H1 (cell line): ENCODE measurements around the gene RNF144A. TPM values are rescaled to one million over a fixed set of nuclear protein-coding genes. Genes with fewer than 3 reads are reported as not detected.
A peak's percentile ranks its signal among the peaks of the same experiment; 100 is the strongest.

Experiments used
- CTCF ChIA-PET: fragments of 300-600 bp; sonication (Branson Sonifier 250); formaldehyde crosslinking; loops from one replicate; lab custom pipeline; 2021; ENCODE audit not compliant: partially characterized antibody; lab: Charles Lee
- POLR2A ChIA-PET: fragments of 300-600 bp; sonication (Branson Sonifier 250); formaldehyde crosslinking; loops from one replicate; lab custom pipeline; 2021; ENCODE audit warnings: inconsistent platforms; ENCODE audit not compliant: partially characterized antibody; lab: Charles Lee
- DNase-seq, 2 experiments: peaks; one replicate each; pipeline versions ENCODE4 v3.0.0 to v3.0.0-alpha.2; 2010 to 2022; ENCODE audit warnings: low spot score in 2 of 2, low read depth in 1 of 2, mixed read lengths in 1 of 2
- FAIRE-seq: peaks from 2 replicates; lab custom pipeline; 2011; peaks lifted over from hg19 to GRCh38; lab: Jason Lieb, UNC
- H2AFZ ChIP-seq: 2 replicates; pipeline ENCODE4 v1.8.1; 2012; ENCODE audit warnings: low read length, inconsistent platforms
- H2AK5ac ChIP-seq: 2 replicates; pipeline ENCODE4 v1.6.1; 2013; ENCODE audit warnings: low read depth, low read length
- H2BK120ac ChIP-seq: replicated peaks from 2 replicates; pipeline ENCODE3; 2013; ENCODE audit warnings: low read depth, low read length, inconsistent platforms
- H2BK12ac ChIP-seq: 2 replicates; pipeline ENCODE4 v1.6.1; 2013; ENCODE audit warnings: low read depth, low read length
- H2BK15ac ChIP-seq: 2 replicates; pipeline ENCODE4 v1.6.1; 2013; ENCODE audit warnings: low read length
- H2BK20ac ChIP-seq: 2 replicates; pipeline ENCODE4 v1.6.1; 2013; ENCODE audit warnings: low read length
- H2BK5ac ChIP-seq: 2 replicates; pipeline ENCODE4 v1.6.1; 2013; ENCODE audit warnings: low read depth, low read length
- H3K14ac ChIP-seq: 2 replicates; pipeline ENCODE4 v1.6.1; 2013; ENCODE audit warnings: inconsistent platforms; ENCODE audit not compliant: insufficient read length
- H3K18ac ChIP-seq: 2 replicates; pipeline ENCODE4 v1.6.1; 2013; ENCODE audit warnings: low read length; ENCODE audit errors: extremely low read depth
- H3K23ac ChIP-seq: 2 replicates; pipeline ENCODE4 v1.6.1; 2013; ENCODE audit warnings: inconsistent platforms; ENCODE audit not compliant: insufficient read length
- H3K23me2 ChIP-seq: 2 replicates; pipeline ENCODE4 v1.6.1; 2013; ENCODE audit warnings: low read depth, low read length
- H3K27ac ChIP-seq: 2 replicates; pipeline ENCODE4 v1.6.1; 2011; ENCODE audit warnings: low read depth, low read length, inconsistent platforms
- H3K27me3 ChIP-seq, 4 experiments: replicated peaks in 1 of 4; 1 replicate in 1 of 4; 2 replicates in 3 of 4; pipeline versions ENCODE4 v1.6.1 to v1.8.1; 2011 to 2013; ENCODE audit warnings: low read length in 3 of 4, mild to moderate bottlenecking in 3 of 4, inconsistent platforms in 2 of 4, mixed read lengths in 2 of 4, moderate library complexity in 1 of 4; ENCODE audit not compliant: control insufficient read depth in 3 of 4, insufficient read depth in 3 of 4; ENCODE audit errors: extremely low read depth in 1 of 4
- H3K36me3 ChIP-seq, 4 experiments: 2 replicates each; pipeline versions ENCODE4 v1.6.1 to v1.8.1; 2011 to 2013; ENCODE audit warnings: mild to moderate bottlenecking in 4 of 4, low read length in 3 of 4, moderate library complexity in 2 of 4, control low read depth in 1 of 4, inconsistent platforms in 1 of 4; ENCODE audit not compliant: insufficient read depth in 4 of 4, control insufficient read depth in 2 of 4
- H3K4ac ChIP-seq: replicated peaks from 2 replicates; pipeline ENCODE3; 2013; ENCODE audit warnings: low read length, low read depth, mixed read lengths, inconsistent platforms; ENCODE audit not compliant: insufficient read length
- H3K4me1 ChIP-seq, 4 experiments: replicated peaks in 1 of 4; 1 replicate in 1 of 4; 2 replicates in 3 of 4; pipeline versions ENCODE4 v1.6.1 to v1.8.1; 2011 to 2013; ENCODE audit warnings: low read length in 3 of 4, inconsistent platforms in 2 of 4, mixed read lengths in 1 of 4; ENCODE audit not compliant: insufficient read depth in 4 of 4, control insufficient read depth in 3 of 4
- H3K4me2 ChIP-seq, 2 experiments: 2 replicates each; pipeline versions ENCODE4 v1.6.1 to v1.8.1; 2011 to 2013; ENCODE audit warnings: low read depth in 2 of 2, low read length in 2 of 2, control low read depth in 1 of 2, inconsistent platforms in 1 of 2, mild to moderate bottlenecking in 1 of 2; ENCODE audit not compliant: insufficient read depth in 1 of 2
- H3K4me3 ChIP-seq, 4 experiments: fragments of 200-600, 300-600 bp in 1 of 4; sonication (generic), shearing (Covaris generic), sonication (Bioruptor Twin) in 1 of 4; 2 replicates each; pipeline versions ENCODE4 v1.5.1 to v1.8.1; 2011 to 2016; ENCODE audit warnings: low read length in 4 of 4, low read depth in 3 of 4, control low read depth in 2 of 4, inconsistent platforms in 2 of 4, mild to moderate bottlenecking in 2 of 4, mixed read lengths in 1 of 4, moderate library complexity in 1 of 4; ENCODE audit not compliant: insufficient read depth in 2 of 4; ENCODE audit errors: extremely low read depth in 1 of 4
- H3K56ac ChIP-seq: replicated peaks from 2 replicates; pipeline ENCODE3; 2013; ENCODE audit warnings: low read depth, mild to moderate bottlenecking, mixed read lengths, low read length, inconsistent platforms; ENCODE audit not compliant: insufficient read length
- H3K79me1 ChIP-seq: 2 replicates; pipeline ENCODE4 v1.6.1; 2013; ENCODE audit warnings: low read depth, low read length, control low read depth
- H3K79me2 ChIP-seq, 2 experiments: 2 replicates each; pipeline versions ENCODE4 v1.6.1 to v1.8.1; 2012 to 2013; ENCODE audit warnings: low read length in 2 of 2, mild to moderate bottlenecking in 2 of 2, inconsistent platforms in 1 of 2; ENCODE audit not compliant: insufficient read depth in 2 of 2, control insufficient read depth in 1 of 2
- H3K9ac ChIP-seq, 4 experiments: replicated peaks in 1 of 4; 1 replicate in 1 of 4; 2 replicates in 3 of 4; pipeline versions ENCODE4 v1.6.1 to v1.8.1; 2011 to 2013; ENCODE audit warnings: low read depth in 3 of 4, low read length in 3 of 4, control low read depth in 2 of 4, mild to moderate bottlenecking in 2 of 4, moderate library complexity in 2 of 4, inconsistent platforms in 1 of 4; ENCODE audit errors: extremely low read depth in 1 of 4
- H3K9me3 ChIP-seq, 2 experiments: 2 replicates each; pipeline versions ENCODE4 v1.6.1 to v1.8.1; 2012 to 2013; ENCODE audit warnings: mild to moderate bottlenecking in 2 of 2, moderate library complexity in 2 of 2, control low read depth in 1 of 2, inconsistent platforms in 1 of 2, low read depth in 1 of 2, low read length in 1 of 2, mixed read lengths in 1 of 2; ENCODE audit not compliant: insufficient read depth in 2 of 2
- H4K20me1 ChIP-seq, 2 experiments: replicated peaks in 1 of 2; 2 replicates each; pipeline versions ENCODE3 to v1.8.1; 2011 to 2013; ENCODE audit warnings: inconsistent platforms in 2 of 2, low read length in 2 of 2, mild to moderate bottlenecking in 1 of 2; ENCODE audit not compliant: insufficient read depth in 2 of 2, control insufficient read depth in 1 of 2
- H4K5ac ChIP-seq: 2 replicates; pipeline ENCODE4 v1.6.1; 2013; ENCODE audit warnings: low read length, low read depth, mixed read lengths, inconsistent platforms; ENCODE audit not compliant: insufficient read length
- H4K8ac ChIP-seq: 2 replicates; pipeline ENCODE4 v1.8.0; 2013; ENCODE audit warnings: mild to moderate bottlenecking, moderate library complexity, low read length, inconsistent platforms; ENCODE audit not compliant: insufficient read depth; ENCODE audit errors: extremely low read depth
- H4K91ac ChIP-seq: replicated peaks from 2 replicates; pipeline ENCODE3; 2013; ENCODE audit warnings: low read length, mixed read lengths, inconsistent platforms; ENCODE audit not compliant: insufficient read length
- CEBPB ChIP-seq: IDR thresholded peaks from 2 replicates; pipeline ENCODE4 v1.6.1; 2012; ENCODE audit warnings: low read depth, low read length
- WGBS, 2 experiments: shearing (Covaris generic) in 1 of 2; methylation state at CpG; one replicate each; pipeline versions ENCODE4 v1.1.6 to v1.1.7; 2013 to 2015; ENCODE audit warnings: low lambda C conversion rate in 2 of 2, mixed read lengths in 2 of 2, inconsistent platforms in 1 of 2, low coverage in 1 of 2, missing lambda C conversion rate in 1 of 2; ENCODE audit not compliant: insufficient replicate concordance in 2 of 2, insufficient coverage in 1 of 2, insufficient read length in 1 of 2; ENCODE audit errors: extremely low coverage in 1 of 2, missing lambda C conversion rate in 1 of 2; 5-methylcytosine and 5-hydroxymethylcytosine counted together
- polyA plus RNA-seq, 7 experiments: library from polyadenylated mRNA; depleted of rRNA in 3 of 7; stranded (reverse) in 5 of 7; unstranded in 2 of 7; fragments of >200 nt in 5 of 7; fragments of 200-250 nt in 2 of 7; gene quantifications; 1 replicate in 5 of 7; 2 replicates in 1 of 7; 4 replicates in 1 of 7; pipeline versions ENCODE4 v1.2.1 to v1.2.3, GENCODE V29; 2011 to 2013; ENCODE audit warnings: missing spikeins in 2 of 7, mixed read lengths in 2 of 7
- total RNA-seq: library from RNA; stranded (reverse); fragmentation: NEBNext Ultra II Directional; extraction: Animal tissue kit (Norgen Biotek cat#: 25700); gene quantifications from 2 replicates; pipeline ENCODE4 v1.2.1, GENCODE V29; 2021
- TF ChIP-seq, protein P1 (sequence below): IDR thresholded peaks from 2 replicates; pipeline ENCODE4 v1.6.1; 2012; ENCODE audit warnings: inconsistent platforms

The RNF144A gene
- total and polyA plus RNA-seq, 2 of the 8 experiments (the other 6 are each of a cell fraction or from before 2014, with no cell fraction given) = 14.0 to 15.0 TPM

DNA sequence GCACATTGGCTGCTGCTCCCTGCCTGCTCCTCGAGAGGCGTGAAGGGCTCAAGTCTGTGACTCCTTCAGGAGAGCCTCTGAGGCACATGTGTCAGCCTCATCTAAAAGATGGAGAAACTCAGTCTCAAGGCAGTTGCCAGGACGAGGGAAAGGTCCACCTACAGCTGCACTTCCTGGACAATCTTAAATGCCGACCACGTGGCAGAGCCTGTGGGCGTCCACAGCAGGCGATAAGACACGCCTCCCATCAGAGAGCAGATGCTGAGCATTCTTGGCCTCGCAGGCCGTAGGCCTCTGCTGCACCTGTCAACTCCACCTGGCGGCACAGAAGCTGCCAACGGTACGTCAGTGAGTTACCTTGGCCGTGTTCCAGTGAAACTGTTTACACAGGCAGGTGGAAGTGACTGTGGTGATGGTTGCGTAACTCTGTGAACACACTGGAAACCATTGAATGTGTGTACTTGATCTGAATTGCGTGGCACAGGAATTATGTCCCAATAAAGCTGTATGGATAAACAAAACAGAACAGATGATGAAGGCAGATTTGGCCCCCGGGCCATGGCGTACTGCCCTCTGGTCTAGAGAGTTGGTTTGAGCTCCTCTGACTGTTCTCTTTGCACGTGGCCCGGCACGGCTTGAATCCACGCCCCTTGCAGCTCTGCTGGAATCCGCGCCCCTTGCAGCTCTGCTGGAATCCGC lies 114.5 kb downstream of the RNF144A start:
- Histone ChIP-seq H3K4me1 (no peaks in the 10 kb centered on the region; a peak in 1 of 7 replicates), H3K23me2 (no peaks in the 10 kb centered on the region), H3K9ac (no peak overlapping the region), H2BK15ac (no peak overlapping the region), H3K56ac (no peak overlapping the region), H3K79me1 (no peaks in the 10 kb centered on the region), H2AFZ (no peak overlapping the region), H3K27me3 (no peaks in the 10 kb centered on the region), H3K9me3 (no peaks in the 10 kb centered on the region), H3K36me3 (peaks cover 0 to 3% (median 0%) of the 10 kb centered on the region in 4 experiments; a peak in 2 of 8 replicates), H3K27ac (no peak overlapping the region), H3K4me3 (no peak overlapping the region), H3K4me2 (no peak overlapping the region), H2BK12ac (no peak overlapping the region), H4K20me1 (peaks cover 0 to 2% of the 10 kb centered on the region in 2 experiments), H3K18ac (no peak overlapping the region), H3K79me2 (no peaks in the 10 kb centered on the region), H4K5ac (no peak overlapping the region), H2BK5ac (no peak overlapping the region), H3K23ac (no peak overlapping the region), H4K91ac (no peak overlapping the region), H2BK120ac (no peak overlapping the region), H3K14ac (no peak overlapping the region), H2AK5ac (no peak overlapping the region), H3K4ac (no peak overlapping the region), H4K8ac (no peak overlapping the region), H2BK20ac (no peak overlapping the region)
- CTCF ChIA-PET = interaction anchor here (0.6 to 10.4 kb wide), 10 partner anchors 9 to 126 kb away, joined by 3 to 115 read pairs (median 3); no protein-coding TSS in a partner anchor
- POLR2A ChIA-PET = no interaction called here
- TF ChIP-seq, protein P1, sequence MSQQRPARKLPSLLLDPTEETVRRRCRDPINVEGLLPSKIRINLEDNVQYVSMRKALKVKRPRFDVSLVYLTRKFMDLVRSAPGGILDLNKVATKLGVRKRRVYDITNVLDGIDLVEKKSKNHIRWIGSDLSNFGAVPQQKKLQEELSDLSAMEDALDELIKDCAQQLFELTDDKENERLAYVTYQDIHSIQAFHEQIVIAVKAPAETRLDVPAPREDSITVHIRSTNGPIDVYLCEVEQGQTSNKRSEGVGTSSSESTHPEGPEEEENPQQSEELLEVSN = no peak
- peak; percentile 58; the same call in 1 of the 2 replicates for TF ChIP-seq CEBPB
- FAIRE-seq (no peak), DNase-seq (no peak)
- 90% methylated on average over 22 of the region's 25 CpGs; no CpG with 5 or more reads in 1 of the 2 experiments for WGBS, 2 experiments
